Activated CD4-positive, CD25-positive, alpha-beta regulatory T cell treated with anti-CD3 and anti-CD28 coated beads, Interleukin-2, amount 50 U/mL, for 72 hours (primary cell): Measurements from ENCODE around the gene PRKD2.
"Not testable (repeated sequence)": the region's sequence is repeated elsewhere in the genome, so short reads cannot be mapped to it uniquely, and the experiment has no call there.

Source experiments
- DNase-seq: peaks from one replicate; pipeline ENCODE4 v3.0.0; 2021

The PRKD2 gene

GRCh38 chr19:46628970-46629369 lies 87.9 kb downstream of the PRKD2 start:
- DNase-seq: not testable (repeated sequence)

DNA sequence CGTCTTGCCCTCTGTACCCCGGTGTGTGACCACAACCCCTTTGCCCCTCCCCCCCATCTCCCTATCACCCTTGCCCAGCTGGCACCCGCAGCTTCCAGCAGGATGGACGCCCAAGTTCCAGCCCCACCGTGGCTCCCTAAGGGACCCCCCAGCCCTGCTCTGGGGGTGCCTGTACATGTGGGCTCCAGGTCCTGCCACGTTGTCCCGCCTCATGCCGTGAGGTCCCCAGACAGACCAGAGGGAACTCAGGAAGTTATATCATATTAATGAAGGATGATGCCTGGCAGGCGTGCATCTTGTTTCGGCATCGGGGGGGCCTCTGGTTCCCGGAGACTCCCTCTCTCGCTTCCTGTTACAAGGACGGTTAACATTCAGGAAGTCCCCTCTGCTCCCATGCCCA lies 90.5 kb downstream of the PRKD2 start:
- DNase-seq: no peak

GRCh38 chr19:46625731-46626130 lies 91.2 kb downstream of the PRKD2 start:
- DNase-seq: no peak

DNA sequence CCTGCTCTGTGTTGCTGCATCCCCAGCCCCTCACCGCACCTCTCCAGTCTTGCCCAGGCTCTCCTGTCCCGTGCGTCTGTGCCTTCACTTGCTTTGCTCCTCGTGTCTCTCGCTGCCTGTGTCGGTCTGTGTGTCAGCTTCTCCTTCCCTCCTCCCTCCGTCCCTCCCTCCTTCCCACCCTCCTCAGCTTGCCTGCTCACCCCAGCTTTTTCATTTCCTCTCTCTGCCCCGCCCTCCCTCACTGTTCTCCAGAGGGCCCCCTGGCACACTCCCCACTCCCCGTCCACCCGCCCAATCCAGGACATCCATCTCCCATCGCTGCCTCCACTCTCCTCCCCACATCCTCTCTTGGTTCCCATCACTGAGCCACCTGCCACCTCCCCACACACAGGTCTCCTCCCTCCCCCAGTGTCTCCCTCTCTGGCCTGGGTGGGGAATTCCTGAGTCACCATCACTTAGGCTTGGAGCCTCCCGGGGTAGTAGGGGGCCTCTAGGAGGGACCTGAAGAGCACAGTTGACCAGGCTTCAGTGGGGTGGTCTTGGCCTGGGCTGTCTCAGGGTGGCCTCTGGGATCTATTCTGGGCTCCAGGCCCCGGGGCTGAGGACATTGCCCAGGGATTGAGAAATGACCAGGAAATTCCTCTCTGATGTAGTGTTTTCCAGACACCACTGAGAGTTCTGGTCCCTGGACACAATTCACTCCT lies 91.8 kb downstream of the PRKD2 start, which contains the start of gene PTGIR:
PTGIR (minus strand) TSS at position 132 of the 704 bp plus-strand sequence. CDS start 864 bp downstream, outside the sequence.
- DNase-seq: no peak
